K562 (cell line): Measurements from ENCODE around the gene SAXO1. TPM values are rescaled to one million over a fixed set of nuclear protein-coding genes. Genes with fewer than 3 reads are reported as not detected.

Experiments
- ATAC-seq: fragments of 200-7000 bp; cut with Tn5 transposase; 3 replicates; pipeline ENCODE4 v1.9.1; 2020; ENCODE audit warnings: moderate library complexity
- BruUV-seq: library from RNA; stranded (reverse); fragments of 400-500 nt; replicated peaks from 2 replicates; lab custom pipeline; 2021; lab: Mats Ljungman, UMichigan
- CTCF ChIA-PET: fragments of 300-600 bp; formaldehyde crosslinking; extraction: SDS; loops from one replicate; lab custom pipeline; 2021; ENCODE audit warnings: low intra/inter-chr PET ratio; lab: Yijun Ruan, JAX
- POLR2A ChIA-PET: fragments of 300-600, 350-650 bp; sonication (Branson Sonifier 250); formaldehyde crosslinking; extraction: SDS; loops from one replicate; lab custom pipeline; 2021; ENCODE audit warnings: antibody characterized with exemption, inconsistent platforms; lab: Yijun Ruan, JAX
- DNase-seq, 4 experiments: peaks; one replicate each; pipeline versions ENCODE4 v3.0.0 to v3.0.0-alpha.2; 2011 to 2018; ENCODE audit warnings: low spot score in 3 of 4, mixed read lengths in 3 of 4; ENCODE audit errors: extremely low read depth in 1 of 4
- FAIRE-seq: peaks from 2 replicates; lab custom pipeline; 2011; peaks lifted over from hg19 to GRCh38; lab: Jason Lieb, UNC
- H2AFZ ChIP-seq: 2 replicates; pipeline ENCODE4 v1.6.0; 2011; ENCODE audit warnings: low read depth, low read length, control low read depth, inconsistent platforms
- H3K27ac ChIP-seq: fragments of 200-600 bp; 3 replicates; pipeline ENCODE4 v1.8.0; 2011; ENCODE audit warnings: low read depth, mild to moderate bottlenecking, control low read depth, inconsistent platforms, low read length, moderate library complexity, mixed read lengths; ENCODE audit errors: extremely low read depth
- H3K27me3 ChIP-seq, 2 experiments: fragments of 300-600 bp in 1 of 2; 2 replicates in 1 of 2; 3 replicates in 1 of 2; pipeline versions ENCODE4 v1.6.0 to v1.8.0; 2011; ENCODE audit warnings: inconsistent platforms in 2 of 2, low read length in 2 of 2, mild to moderate bottlenecking in 1 of 2, mixed read lengths in 1 of 2, moderate library complexity in 1 of 2; ENCODE audit not compliant: control insufficient read depth in 2 of 2, insufficient read depth in 2 of 2
- H3K36me3 ChIP-seq: fragments of 300-600 bp; 3 replicates; pipeline ENCODE4 v1.8.0; 2011; ENCODE audit warnings: mild to moderate bottlenecking, low read length, inconsistent platforms; ENCODE audit not compliant: control insufficient read depth, insufficient read depth
- H3K4me1 ChIP-seq, 2 experiments: fragments of 200-600 bp in 1 of 2; replicated peaks in 1 of 2; 2 replicates in 1 of 2; 3 replicates in 1 of 2; pipeline versions ENCODE4 v1.5.1 to v1.8.0; 2011; ENCODE audit warnings: inconsistent platforms in 2 of 2, low read length in 2 of 2, mild to moderate bottlenecking in 1 of 2, mixed read lengths in 1 of 2, moderate library complexity in 1 of 2; ENCODE audit not compliant: control insufficient read depth in 2 of 2, insufficient read depth in 2 of 2
- H3K4me2 ChIP-seq: 2 replicates; pipeline ENCODE4 v1.6.1; 2011; ENCODE audit warnings: low read length, control low read depth, inconsistent platforms, mixed read lengths; ENCODE audit not compliant: insufficient read depth
- H3K4me3 ChIP-seq: fragments of 200-600 bp; sonication (generic), shearing (Covaris generic); 2 replicates; pipeline ENCODE4 v1.5.1; 2016; ENCODE audit warnings: control low read depth, inconsistent platforms
- H3K79me2 ChIP-seq: fragments of 200-600 bp; 3 replicates; pipeline ENCODE4 v1.8.0; 2011; ENCODE audit warnings: low read length, inconsistent platforms; ENCODE audit not compliant: control insufficient read depth, insufficient read depth
- H3K9ac ChIP-seq, 2 experiments: 2 replicates each; pipeline versions ENCODE4 v1.6.0 to v1.6.1; 2011; ENCODE audit warnings: low read depth in 2 of 2, low read length in 2 of 2, control low read depth in 1 of 2, inconsistent platforms in 1 of 2, mild to moderate bottlenecking in 1 of 2, mixed read lengths in 1 of 2; ENCODE audit not compliant: insufficient read depth in 1 of 2
- H3K9me1 ChIP-seq: one replicate; pipeline ENCODE4 v1.6.0; 2011; ENCODE audit warnings: inconsistent platforms, mild to moderate bottlenecking, low read length, moderate library complexity; ENCODE audit not compliant: control insufficient read depth, insufficient read depth
- H3K9me3 ChIP-seq: replicated peaks from 2 replicates; pipeline ENCODE4 v1.5.1; 2011; ENCODE audit warnings: low read depth, low read length, inconsistent platforms; ENCODE audit not compliant: control insufficient read depth, insufficient read depth
- H4K20me1 ChIP-seq: replicated peaks from 2 replicates; pipeline ENCODE4 v1.6.1; 2011; ENCODE audit warnings: low read length, inconsistent platforms, mixed read lengths; ENCODE audit not compliant: control insufficient read depth, insufficient read depth
- BACH1 ChIP-seq: fragments of 200-800 bp; sonication (Bioruptor generic); IDR thresholded peaks from 2 replicates; pipeline ENCODE4 v1.6.1; 2016; ENCODE audit warnings: missing genetic modification characterization, missing compliant biosample characterization
- BRF1 ChIP-seq: IDR thresholded peaks from 3 replicates; pipeline ENCODE4 v1.6.1; 2011; ENCODE audit warnings: borderline replicate concordance, mild to moderate bottlenecking; ENCODE audit not compliant: insufficient read length; ENCODE audit errors: extremely low read depth
- FOXK2 ChIP-seq, 2 experiments: fragments of 450-650 bp; IDR thresholded peaks in 1 of 2; conservative IDR thresholded peaks in 1 of 2; 2 replicates each; pipeline ENCODE4 v1.6.1; 2016; ENCODE audit warnings: low read depth in 2 of 2, mild to moderate bottlenecking in 1 of 2
- NCOR1 ChIP-seq: fragments of 450-650 bp; IDR thresholded peaks from 2 replicates; pipeline ENCODE4 v1.6.1; 2016; ENCODE audit warnings: mild to moderate bottlenecking, moderate library complexity
- NUFIP1 ChIP-seq: fragments of 450-650 bp; IDR thresholded peaks from 2 replicates; pipeline ENCODE4 v1.6.1; 2018; ENCODE audit not compliant: partially characterized antibody
- POLR3G ChIP-seq: IDR thresholded peaks from 2 replicates; pipeline ENCODE4 v1.6.1; 2011; ENCODE audit not compliant: insufficient read length, insufficient replicate concordance; ENCODE audit errors: extremely low read depth
- RNF2 ChIP-seq: sonication (generic); IDR thresholded peaks from 2 replicates; pipeline ENCODE4 v1.6.1; 2016
- SRSF3 ChIP-seq: fragments of 200-400 bp; formaldehyde crosslinking; IDR thresholded peaks from 2 replicates; pipeline ENCODE4 v1.6.1; 2016; ENCODE audit warnings: mild to moderate bottlenecking, low read length, moderate library complexity; ENCODE audit not compliant: insufficient read depth
- ZBTB11 ChIP-seq, 3 experiments: fragments of 200-800 bp in 1 of 3; fragments of 250-450 bp in 1 of 3; fragments of 450-650 bp in 1 of 3; sonication (Bioruptor Pico) in 1 of 3; sonication (Bioruptor generic) in 1 of 3; formaldehyde crosslinking in 1 of 3; IDR thresholded peaks; 2 replicates each; pipeline versions ENCODE4 v1.6.1 to v1.8.0; 2016 to 2022; ENCODE audit warnings: mild to moderate bottlenecking in 2 of 3, missing genetic modification characterization in 2 of 3, missing compliant biosample characterization in 1 of 3, moderate library complexity in 1 of 3
- ZNF431 ChIP-seq: sonication (generic); formaldehyde crosslinking; IDR thresholded peaks from 2 replicates; pipeline ENCODE4 v1.8.0; 2022; ENCODE audit warnings: mild to moderate bottlenecking, missing genetic modification reagents
- WGBS: fragments of 100-300 bp; shearing (Covaris generic); methylation state at CpG from one replicate; pipeline ENCODE4 v1.1.6; 2016; ENCODE audit warnings: low coverage, mixed read lengths; ENCODE audit not compliant: insufficient coverage; ENCODE audit errors: missing lambda C conversion rate; 5-methylcytosine and 5-hydroxymethylcytosine counted together
- in situ Hi-C: fragments of 300-500 bp; cut with MboI; formaldehyde crosslinking; loops from 4 replicates; pipeline ENCODE4 v1.15.0; 2018; ENCODE audit warnings: inconsistent platforms, mixed read lengths
- intact Hi-C: fragments of 100-400 bp; cut with micrococcal nuclease; formaldehyde crosslinking; loops from 2 replicates; pipeline ENCODE4 v1.14.2; 2022
- polyA plus RNA-seq, 8 experiments: library from polyadenylated mRNA; depleted of rRNA in 4 of 8; stranded (reverse) in 5 of 8; unstranded in 3 of 8; fragments of >200 nt; fragmentation: Nextera tagmentation in 2 of 8; fragmentation: Illumina TruSeq in 1 of 8; extraction: Ambion mirVana in 2 of 8; extraction: Trizol in 1 of 8; gene quantifications; 2 replicates each; pipeline versions ENCODE4 v1.2.1 to v1.2.3, GENCODE V29; 2011 to 2014; ENCODE audit warnings: inconsistent platforms in 1 of 8, missing spikeins in 1 of 8
- total RNA-seq, 7 experiments: library from RNA; depleted of rRNA in 6 of 7; stranded (reverse); fragments of >200 nt in 6 of 7; fragmentation: Illumina TruSeq in 2 of 7; extraction: Trizol in 2 of 7; gene quantifications; 2 replicates each; pipeline versions ENCODE4 v1.2.1 to v1.2.3, GENCODE V29; 2011 to 2021; ENCODE audit warnings: low replicate concordance in 1 of 7
- TF ChIP-seq, protein P1 (sequence below), 3 experiments: IDR thresholded peaks in 2 of 3; conservative IDR thresholded peaks in 1 of 3; 2 replicates each; pipeline ENCODE4 v1.5.1; 2011 to 2012; ENCODE audit warnings: low read length in 3 of 3, mild to moderate bottlenecking in 3 of 3, control low read depth in 2 of 3, improper control_type of control experiment in 1 of 3, inconsistent platforms in 1 of 3, low read depth in 1 of 3, mixed read lengths in 1 of 3, moderate library complexity in 1 of 3; ENCODE audit not compliant: insufficient read depth in 2 of 3
- TF ChIP-seq, protein P2 (sequence below): sonication (generic); formaldehyde crosslinking; IDR thresholded peaks from 2 replicates; pipeline ENCODE4 v1.8.0; 2022; ENCODE audit warnings: missing genetic modification reagents, mild to moderate bottlenecking, borderline replicate concordance
- TF ChIP-seq, protein P3 (sequence below): fragments of 450-650 bp; formaldehyde crosslinking; IDR thresholded peaks from 2 replicates; pipeline ENCODE4 v1.4.0; 2020; ENCODE audit warnings: mild to moderate bottlenecking

Gene SAXO1
- total and polyA plus RNA-seq, 9 of the 15 experiments (the other 6 are each of a cell fraction or from before 2014, with no cell fraction given): 0.04 TPM; not detected in 8

DNA sequence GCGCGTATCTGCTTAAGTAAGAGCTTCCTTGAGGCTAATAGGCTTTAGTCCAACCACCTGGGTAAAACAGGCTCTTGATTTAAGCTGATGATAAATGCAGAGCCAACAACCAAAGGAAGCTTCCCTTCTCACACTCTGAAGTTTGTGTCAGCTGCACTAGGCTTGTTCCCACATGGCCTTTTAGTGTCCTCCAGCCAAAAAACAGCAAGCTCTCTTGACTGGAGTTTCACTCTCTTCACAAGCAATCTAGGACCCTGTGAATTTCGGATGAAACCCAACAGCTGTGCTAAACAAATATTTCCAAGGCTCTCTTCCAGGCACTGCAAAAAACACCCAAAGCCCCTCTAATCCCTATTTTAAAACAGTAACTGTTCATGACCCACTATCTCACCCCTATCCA lies 63.9 kb downstream of the SAXO1 start:
- no TSS peak for BruUV-seq
- H3K4me3 ChIP-seq: no peak overlapping the region
- no peaks in the 10 kb centered on the region for H3K9me1 ChIP-seq
- 0% methylated on average over 3 of the region's 3 CpGs for WGBS
- no peaks in the 10 kb centered on the region for H4K20me1 ChIP-seq
- ATAC-seq (no peak), DNase-seq (no peak), FAIRE-seq (no peak)
- intact Hi-C loops (no loop called here), in situ Hi-C loops (no loop called here)
- no peaks in the 10 kb centered on the region for H3K36me3 ChIP-seq
- no peaks in the 10 kb centered on the region for H3K79me2 ChIP-seq
- no peaks in the 10 kb centered on the region for H3K4me1 ChIP-seq
- no peak overlapping the region for H3K9ac ChIP-seq
- TF ChIP-seq, protein P1, sequence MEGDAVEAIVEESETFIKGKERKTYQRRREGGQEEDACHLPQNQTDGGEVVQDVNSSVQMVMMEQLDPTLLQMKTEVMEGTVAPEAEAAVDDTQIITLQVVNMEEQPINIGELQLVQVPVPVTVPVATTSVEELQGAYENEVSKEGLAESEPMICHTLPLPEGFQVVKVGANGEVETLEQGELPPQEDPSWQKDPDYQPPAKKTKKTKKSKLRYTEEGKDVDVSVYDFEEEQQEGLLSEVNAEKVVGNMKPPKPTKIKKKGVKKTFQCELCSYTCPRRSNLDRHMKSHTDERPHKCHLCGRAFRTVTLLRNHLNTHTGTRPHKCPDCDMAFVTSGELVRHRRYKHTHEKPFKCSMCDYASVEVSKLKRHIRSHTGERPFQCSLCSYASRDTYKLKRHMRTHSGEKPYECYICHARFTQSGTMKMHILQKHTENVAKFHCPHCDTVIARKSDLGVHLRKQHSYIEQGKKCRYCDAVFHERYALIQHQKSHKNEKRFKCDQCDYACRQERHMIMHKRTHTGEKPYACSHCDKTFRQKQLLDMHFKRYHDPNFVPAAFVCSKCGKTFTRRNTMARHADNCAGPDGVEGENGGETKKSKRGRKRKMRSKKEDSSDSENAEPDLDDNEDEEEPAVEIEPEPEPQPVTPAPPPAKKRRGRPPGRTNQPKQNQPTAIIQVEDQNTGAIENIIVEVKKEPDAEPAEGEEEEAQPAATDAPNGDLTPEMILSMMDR (IDR thresholded peaks at IDR 0.05 in 2 of 3, conservative IDR thresholded peaks at IDR 0.05 in 1 of 3; ENCODE audit: insufficient read depth in 2 of 3, low read depth in 1 of 3, low read length in 3 of 3): no peak
- TF ChIP-seq NCOR1 (no peak), SRSF3 (no peak), ZBTB11 (CRISPR knock-in tag; IDR thresholded peaks at IDR 0.05) (no peak), ZNF431 (CRISPR knock-in tag) (no peak), NUFIP1 (no peak), POLR3G (no peak), BACH1 (no peak), FOXK2 (conservative IDR thresholded peaks at IDR 0.05 in 1 of 2, IDR thresholded peaks at IDR 0.05 in 1 of 2; ENCODE audit: low read depth in 2 of 2) (no peak), BRF1 (no peak), RNF2 (no peak)
- TF ChIP-seq, protein P2, sequence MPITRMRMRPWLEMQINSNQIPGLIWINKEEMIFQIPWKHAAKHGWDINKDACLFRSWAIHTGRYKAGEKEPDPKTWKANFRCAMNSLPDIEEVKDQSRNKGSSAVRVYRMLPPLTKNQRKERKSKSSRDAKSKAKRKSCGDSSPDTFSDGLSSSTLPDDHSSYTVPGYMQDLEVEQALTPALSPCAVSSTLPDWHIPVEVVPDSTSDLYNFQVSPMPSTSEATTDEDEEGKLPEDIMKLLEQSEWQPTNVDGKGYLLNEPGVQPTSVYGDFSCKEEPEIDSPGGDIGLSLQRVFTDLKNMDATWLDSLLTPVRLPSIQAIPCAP (CRISPR knock-in tag): no peak
- TF ChIP-seq, protein P3, sequence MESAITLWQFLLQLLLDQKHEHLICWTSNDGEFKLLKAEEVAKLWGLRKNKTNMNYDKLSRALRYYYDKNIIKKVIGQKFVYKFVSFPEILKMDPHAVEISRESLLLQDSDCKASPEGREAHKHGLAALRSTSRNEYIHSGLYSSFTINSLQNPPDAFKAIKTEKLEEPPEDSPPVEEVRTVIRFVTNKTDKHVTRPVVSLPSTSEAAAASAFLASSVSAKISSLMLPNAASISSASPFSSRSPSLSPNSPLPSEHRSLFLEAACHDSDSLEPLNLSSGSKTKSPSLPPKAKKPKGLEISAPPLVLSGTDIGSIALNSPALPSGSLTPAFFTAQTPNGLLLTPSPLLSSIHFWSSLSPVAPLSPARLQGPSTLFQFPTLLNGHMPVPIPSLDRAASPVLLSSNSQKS: no peak
- H3K9me3 ChIP-seq: no peaks in the 10 kb centered on the region
- H3K27me3 ChIP-seq: no peaks in the 10 kb centered on the region
- CTCF ChIA-PET: no interaction called here
- H2AFZ ChIP-seq: no peak overlapping the region
- POLR2A ChIA-PET: interaction anchor here (1.1 kb wide), 1 partner anchor 40 kb away, joined by 3 read pairs; no protein-coding TSS in a partner anchor
- H3K27ac ChIP-seq: no peak overlapping the region
- no peak overlapping the region for H3K4me2 ChIP-seq
